Measurements from ENCODE around the gene ATL3. TPM values are rescaled to one million over a fixed set of nuclear protein-coding genes. Genes with fewer than 3 reads are reported as not detected.
A peak's percentile ranks its signal among the peaks of the same experiment; 100 is the strongest.

ATL3 gene
- total RNA-seq, 1 experiment from 2014 or later = 24.0 TPM

DNA sequence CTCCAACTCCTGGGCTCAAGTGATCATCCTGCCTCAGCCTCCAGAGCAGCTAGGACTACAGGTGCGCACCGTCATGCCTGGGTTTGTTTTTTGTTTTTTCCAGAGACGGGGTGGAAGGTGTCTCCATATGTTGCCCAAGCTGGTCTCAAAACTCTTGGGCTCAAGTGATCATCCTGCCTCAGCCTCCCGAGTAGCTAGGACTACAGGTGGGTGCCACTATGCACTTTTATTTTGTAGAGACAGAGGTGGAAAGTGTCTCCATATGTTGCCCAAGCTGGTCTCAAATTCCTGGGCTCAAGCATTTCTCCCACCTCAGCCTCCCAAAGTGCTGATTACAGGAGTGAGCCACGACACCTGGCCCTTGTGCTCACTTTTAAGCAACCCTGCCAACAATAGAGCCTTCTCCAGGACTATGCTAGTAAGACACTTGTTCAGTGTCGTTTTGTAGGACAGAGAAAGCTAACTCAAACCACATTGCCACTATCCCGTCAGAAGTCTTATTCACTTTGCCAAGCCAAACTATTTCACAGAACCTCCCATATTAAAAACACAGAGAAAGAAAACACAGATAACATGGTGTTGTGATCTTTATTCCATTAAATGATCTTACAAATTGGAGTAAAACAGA, 47.5 kb downstream of the ATL3 start:
- no peak overlapping the region for H3K4ac ChIP-seq (ENCODE audit: low read depth, low read length)
- WGBS (ENCODE audit: extremely low coverage, insufficient read length, low lambda C conversion rate) = no CpG with 5 or more reads among the region's 7 CpGs
- no peak overlapping the region for H3K23ac ChIP-seq (ENCODE audit: insufficient read length, low read depth, low read length)
- H3K4me2 ChIP-seq (ENCODE audit: insufficient read depth, insufficient read length, low read length) = no peak overlapping the region
- no peak overlapping the region for H3K18ac ChIP-seq (ENCODE audit: insufficient read length, low read depth, low read length)
- no peak overlapping the region for H4K5ac ChIP-seq (ENCODE audit: insufficient read length, low read depth, low read length)
- no peak overlapping the region for H2AFZ ChIP-seq (ENCODE audit: low read length)
- Mint-ChIP-seq H3K4me3 (no peak overlapping the region), H3K4me1 (peaks cover 19 to 29% of the 10 kb centered on the region in 2 experiments), H3K27me3 (ENCODE audit: low read depth) (no peaks in the 10 kb centered on the region), H3K36me3 (ENCODE audit: insufficient read depth in 1 of 3, low read depth in 3 of 3) (peaks cover 0 to 4% (median 0%) of the 10 kb centered on the region in 3 experiments; a peak in 2 of 7 replicates), H3K27ac (peak overlapping the region in 1 of 3 experiments; percentile 35; a peak in 2 of 7 replicates), H3K9me3 (no peaks in the 10 kb centered on the region)
- no peaks in the 10 kb centered on the region for H3K23me2 ChIP-seq (ENCODE audit: insufficient read length, low read depth, low read length, poor library complexity, severe bottlenecking)
- no peak overlapping the region for H3K56ac ChIP-seq (ENCODE audit: insufficient read length, low read depth, low read length)
- no peak for DNase-seq
- no peak overlapping the region for H3T11ph ChIP-seq (ENCODE audit: low read length)
- H3K9ac ChIP-seq (ENCODE audit: extremely low read depth, insufficient read length, low read length) = no peak overlapping the region
- no peak overlapping the region for H3K27ac ChIP-seq (ENCODE audit: insufficient read length, low read depth, low read length)
- H2BK120ac ChIP-seq (ENCODE audit: low read depth, low read length, poor library complexity, severe bottlenecking) = no peak overlapping the region
- H2BK12ac ChIP-seq (ENCODE audit: insufficient read length, low read depth, low read length) = no peak overlapping the region
- TF ChIP-seq, protein P1, sequence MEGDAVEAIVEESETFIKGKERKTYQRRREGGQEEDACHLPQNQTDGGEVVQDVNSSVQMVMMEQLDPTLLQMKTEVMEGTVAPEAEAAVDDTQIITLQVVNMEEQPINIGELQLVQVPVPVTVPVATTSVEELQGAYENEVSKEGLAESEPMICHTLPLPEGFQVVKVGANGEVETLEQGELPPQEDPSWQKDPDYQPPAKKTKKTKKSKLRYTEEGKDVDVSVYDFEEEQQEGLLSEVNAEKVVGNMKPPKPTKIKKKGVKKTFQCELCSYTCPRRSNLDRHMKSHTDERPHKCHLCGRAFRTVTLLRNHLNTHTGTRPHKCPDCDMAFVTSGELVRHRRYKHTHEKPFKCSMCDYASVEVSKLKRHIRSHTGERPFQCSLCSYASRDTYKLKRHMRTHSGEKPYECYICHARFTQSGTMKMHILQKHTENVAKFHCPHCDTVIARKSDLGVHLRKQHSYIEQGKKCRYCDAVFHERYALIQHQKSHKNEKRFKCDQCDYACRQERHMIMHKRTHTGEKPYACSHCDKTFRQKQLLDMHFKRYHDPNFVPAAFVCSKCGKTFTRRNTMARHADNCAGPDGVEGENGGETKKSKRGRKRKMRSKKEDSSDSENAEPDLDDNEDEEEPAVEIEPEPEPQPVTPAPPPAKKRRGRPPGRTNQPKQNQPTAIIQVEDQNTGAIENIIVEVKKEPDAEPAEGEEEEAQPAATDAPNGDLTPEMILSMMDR (conservative IDR thresholded peaks at IDR 0.05) = no peak
- H4K91ac ChIP-seq (ENCODE audit: insufficient read length, low read depth, low read length) = no peak overlapping the region
- no peak overlapping the region for H2AK5ac ChIP-seq (ENCODE audit: insufficient read length, low read length)
- H3K9me3 ChIP-seq (ENCODE audit: control insufficient read depth, low read depth, low read length) = no peaks in the 10 kb centered on the region
- no peaks in the 10 kb centered on the region for H4K20me1 ChIP-seq (ENCODE audit: control insufficient read depth, insufficient read depth, insufficient read length)
- no peak overlapping the region for H2BK5ac ChIP-seq (ENCODE audit: insufficient read length, low read length)
- H3K4me1 ChIP-seq (ENCODE audit: insufficient read depth, low read length) = no peaks in the 10 kb centered on the region
- no peaks in the 10 kb centered on the region for H3K79me2 ChIP-seq (ENCODE audit: insufficient read depth, low read length)
- no peaks in the 10 kb centered on the region for H3K27me3 ChIP-seq (ENCODE audit: insufficient read depth, low read length)
- no peaks in the 10 kb centered on the region for H3K79me1 ChIP-seq (ENCODE audit: insufficient read depth, low read depth, low read length, poor library complexity, severe bottlenecking)
- H4K8ac ChIP-seq (replicated peaks; ENCODE audit: insufficient read length, low read depth, low read length) = no peak overlapping the region
- no peak overlapping the region; the same call in 1 of the 2 replicates for H3K14ac ChIP-seq (ENCODE audit: insufficient read depth, low read length)
- no peak overlapping the region for H2BK20ac ChIP-seq (ENCODE audit: low read depth, low read length, poor library complexity, severe bottlenecking)
- no peak overlapping the region for H2BK15ac ChIP-seq (ENCODE audit: low read depth, low read length)

Measured in H9 (cell line).